DND-41 (cell line): ENCODE data around the gene FRMPD3.

Experiments used
- CTCF ChIP-seq: IDR thresholded peaks from 2 replicates; pipeline ENCODE4 v1.5.1; 2012; ENCODE audit warnings: borderline replicate concordance, low read length, moderate library complexity, mild to moderate bottlenecking; ENCODE audit not compliant: poor library complexity, severe bottlenecking; ENCODE audit errors: extremely low read depth
- EZH2 ChIP-seq: IDR thresholded peaks from 3 replicates; pipeline ENCODE4 v1.6.1; 2012; ENCODE audit warnings: borderline replicate concordance, low read depth, mild to moderate bottlenecking, moderate library complexity, low read length, inconsistent platforms; ENCODE audit not compliant: severe bottlenecking

- TF ChIP-seq CTCF, result peak; percentile 45
- no peak for TF ChIP-seq EZH2
Measured at GRCh38 chrX:107429090-107429489, 20.4 kb upstream of the FRMPD3 start.
